ENCODE measurements around the gene STON2.

DNA sequence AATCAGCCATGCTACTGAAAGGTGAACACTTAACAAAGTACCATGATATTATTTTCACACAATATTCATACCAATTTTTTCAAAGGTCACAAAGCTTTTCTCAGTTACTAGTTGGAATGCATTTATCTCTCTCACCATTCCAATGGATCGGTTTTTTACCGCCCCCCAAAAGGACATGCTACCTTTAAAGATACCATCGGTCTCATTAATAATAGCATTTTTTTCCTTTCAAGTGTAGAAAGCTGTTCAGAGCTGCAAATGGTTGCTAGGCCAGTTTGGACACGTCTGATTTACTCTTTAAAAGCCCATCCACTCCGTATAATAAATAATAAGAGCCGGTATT is 34.9 kb upstream of the STON2 start:
- TF ChIP-seq, protein P1, sequence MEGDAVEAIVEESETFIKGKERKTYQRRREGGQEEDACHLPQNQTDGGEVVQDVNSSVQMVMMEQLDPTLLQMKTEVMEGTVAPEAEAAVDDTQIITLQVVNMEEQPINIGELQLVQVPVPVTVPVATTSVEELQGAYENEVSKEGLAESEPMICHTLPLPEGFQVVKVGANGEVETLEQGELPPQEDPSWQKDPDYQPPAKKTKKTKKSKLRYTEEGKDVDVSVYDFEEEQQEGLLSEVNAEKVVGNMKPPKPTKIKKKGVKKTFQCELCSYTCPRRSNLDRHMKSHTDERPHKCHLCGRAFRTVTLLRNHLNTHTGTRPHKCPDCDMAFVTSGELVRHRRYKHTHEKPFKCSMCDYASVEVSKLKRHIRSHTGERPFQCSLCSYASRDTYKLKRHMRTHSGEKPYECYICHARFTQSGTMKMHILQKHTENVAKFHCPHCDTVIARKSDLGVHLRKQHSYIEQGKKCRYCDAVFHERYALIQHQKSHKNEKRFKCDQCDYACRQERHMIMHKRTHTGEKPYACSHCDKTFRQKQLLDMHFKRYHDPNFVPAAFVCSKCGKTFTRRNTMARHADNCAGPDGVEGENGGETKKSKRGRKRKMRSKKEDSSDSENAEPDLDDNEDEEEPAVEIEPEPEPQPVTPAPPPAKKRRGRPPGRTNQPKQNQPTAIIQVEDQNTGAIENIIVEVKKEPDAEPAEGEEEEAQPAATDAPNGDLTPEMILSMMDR (conservative IDR thresholded peaks at IDR 0.05; ENCODE audit: low read depth, low read length): no peak
- TF ChIP-seq EZH2 (IDR thresholded peaks at IDR 0.05; ENCODE audit: low read length, unreplicated experiment) (no peak), EZH2phosphoT487 (IDR thresholded peaks at IDR 0.05; ENCODE audit: borderline replicate concordance, low read length) (no peak)
